Middle frontal gyrus (tissue), 1 donor: ENCODE results near the gene CEP170B.
"Not testable (repeated sequence)": the region's sequence is repeated elsewhere in the genome, so short reads cannot be mapped to it uniquely, and the experiment has no call there.

ENCODE experiments used
- DNase-seq: peaks from one replicate; pipeline ENCODE4 v3.0.0-alpha.2; 2015; ENCODE audit warnings: low spot score; ENCODE audit errors: extremely low spot score

The CEP170B gene

DNA sequence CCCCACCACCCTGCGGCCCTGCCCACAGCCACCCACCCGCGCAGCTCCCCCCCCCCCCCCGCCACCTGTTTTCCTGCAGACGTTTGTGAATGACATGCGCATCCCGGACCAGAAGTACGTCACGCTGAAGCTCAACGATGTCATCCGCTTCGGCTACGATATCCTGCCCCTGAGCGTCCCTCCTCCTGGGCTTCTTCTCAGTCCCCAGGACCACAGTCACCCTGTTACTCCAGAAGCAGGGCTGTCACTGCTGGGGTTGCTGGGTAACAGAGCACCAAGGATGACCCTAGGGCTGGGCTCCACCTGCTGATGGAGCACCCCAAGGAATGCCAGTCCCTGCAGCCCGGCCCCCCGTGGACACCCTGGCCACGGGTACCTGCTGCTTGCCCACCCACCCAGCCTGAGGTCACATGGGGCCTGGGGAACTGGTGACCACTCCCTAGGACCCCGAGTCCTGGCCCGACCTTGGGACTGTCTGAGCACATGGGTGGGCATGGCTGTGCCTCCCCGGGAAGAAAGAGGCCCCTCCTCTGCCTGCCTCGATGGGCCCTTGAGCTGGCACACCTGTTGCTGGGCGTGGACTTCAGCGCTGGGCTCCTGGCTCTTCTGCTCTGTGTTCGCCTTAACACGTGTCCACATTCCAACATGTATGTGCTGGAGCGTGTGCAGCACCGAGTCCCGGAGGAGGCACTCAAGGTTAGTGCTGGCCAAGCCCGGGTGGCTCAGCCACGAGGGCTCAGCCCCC, 12.9 kb downstream of the CEP170B start:
- DNase-seq, result no peak

DNA sequence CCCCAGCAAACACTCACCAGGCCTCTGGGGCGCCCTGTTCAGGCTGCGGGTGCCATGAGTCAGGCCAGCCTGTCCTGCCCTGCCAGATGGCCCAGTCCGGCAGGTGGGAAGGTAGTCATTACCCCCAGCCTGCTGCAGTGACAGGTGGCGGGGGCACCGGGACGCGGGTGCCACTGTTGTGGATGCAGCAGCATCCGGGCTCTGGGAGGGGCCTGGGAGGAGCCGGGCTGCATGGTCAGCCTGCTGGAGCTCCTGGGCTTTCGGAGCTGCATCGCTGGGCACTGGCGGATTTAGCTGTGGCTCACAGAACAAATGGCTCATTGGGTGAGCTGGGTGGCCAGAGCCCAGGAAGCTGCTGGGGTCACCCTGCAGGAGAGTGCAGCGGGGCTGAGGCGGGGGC, 13.5 kb downstream of the CEP170B start:
- no peak for DNase-seq

DNA sequence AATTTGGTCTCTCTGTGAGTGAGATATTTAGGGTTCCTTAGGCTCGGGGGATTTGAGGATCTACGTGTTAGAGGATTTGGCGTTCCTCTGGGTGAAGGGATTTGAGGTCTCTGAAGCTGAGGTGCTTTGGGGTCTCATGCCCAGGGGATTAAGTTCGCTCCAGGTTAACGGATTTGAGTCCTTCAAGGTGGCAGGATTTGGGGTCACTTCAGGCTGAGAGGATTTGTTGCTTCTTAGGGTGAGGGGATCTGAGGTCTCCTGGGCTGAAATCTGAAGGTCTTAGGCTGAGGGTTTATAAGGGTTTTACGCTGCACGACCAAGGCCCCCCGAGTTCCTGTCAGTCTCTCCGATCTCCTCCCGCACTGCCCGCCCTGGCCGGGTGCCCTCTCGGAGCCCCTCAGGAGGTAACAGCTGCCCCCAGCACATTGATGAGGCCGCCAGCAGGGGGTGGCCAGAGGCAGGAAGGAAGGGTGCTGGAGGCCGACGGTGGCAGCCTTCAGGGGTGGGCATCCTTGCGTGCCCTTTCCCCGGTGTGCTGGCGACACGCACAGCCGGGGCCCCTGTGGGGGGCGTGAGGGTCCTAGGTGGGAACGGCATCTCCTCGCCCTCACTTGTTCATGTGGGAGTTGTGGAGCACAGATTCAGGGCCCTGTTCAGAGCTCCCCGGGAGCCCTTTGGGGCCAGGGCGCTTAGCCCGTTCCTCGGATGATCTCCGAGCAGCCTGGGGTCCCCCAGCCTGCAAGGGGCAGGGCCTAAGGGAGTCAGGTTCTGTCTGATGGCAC, 14.3 kb downstream of the CEP170B start:
- no peak for DNase-seq

DNA sequence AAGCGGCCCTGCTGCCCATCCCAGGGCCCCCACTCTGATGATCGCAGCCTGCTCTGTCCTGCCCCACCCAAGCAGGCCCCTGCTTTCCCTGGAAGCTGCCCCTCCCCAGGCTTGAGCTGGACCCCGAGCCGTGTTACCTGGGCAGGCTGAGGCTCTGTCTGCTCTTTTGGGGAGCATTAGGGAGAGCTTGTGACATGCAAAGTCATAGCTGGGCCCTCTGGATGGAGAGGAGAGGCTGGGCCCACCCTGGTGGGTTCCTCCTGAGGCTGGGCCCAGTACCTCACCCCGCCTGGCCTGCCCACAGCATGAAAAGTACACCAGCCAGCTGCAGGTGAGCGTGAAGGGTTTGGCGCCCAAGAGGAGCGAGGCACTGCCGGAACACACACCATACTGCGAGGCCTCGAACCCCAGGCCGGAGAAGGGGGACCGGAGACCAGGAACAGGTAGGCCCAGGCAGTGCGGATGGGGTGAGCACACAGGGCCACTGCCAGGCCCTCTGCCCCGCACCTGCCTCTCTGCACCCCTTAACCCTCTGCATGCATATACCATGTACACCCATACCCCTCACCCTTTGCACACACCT, 15.0 kb downstream of the CEP170B start:
- DNase-seq, result no peak

DNA sequence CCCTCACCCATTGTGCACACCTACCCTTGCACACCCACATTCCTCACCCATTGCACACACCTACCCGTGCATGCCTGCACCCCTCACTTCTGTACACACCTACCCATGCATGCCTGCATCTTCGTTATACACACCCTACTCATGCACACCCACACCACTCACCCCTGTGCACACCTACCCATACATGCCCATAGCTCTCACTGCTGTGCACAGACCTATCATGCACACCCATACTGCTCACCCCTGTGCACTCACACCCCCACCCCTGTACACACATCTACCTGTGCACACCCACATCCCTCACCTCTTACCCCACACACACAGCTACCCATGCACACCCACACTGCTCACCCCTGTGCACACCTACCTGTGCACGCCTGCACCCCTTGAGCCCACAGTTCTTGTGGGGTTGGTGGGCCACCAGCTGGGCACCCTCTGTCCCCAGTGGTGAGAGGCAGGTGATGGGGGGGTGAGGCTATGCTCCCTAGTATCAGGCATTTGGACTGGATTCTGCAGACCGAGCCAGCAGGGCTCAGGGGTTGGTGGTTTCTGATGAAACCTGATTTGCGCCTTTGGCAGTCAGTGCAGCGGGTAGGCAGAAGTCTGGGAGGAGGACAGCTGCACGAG, 15.6 kb downstream of the CEP170B start:
- no peak for DNase-seq

DNA sequence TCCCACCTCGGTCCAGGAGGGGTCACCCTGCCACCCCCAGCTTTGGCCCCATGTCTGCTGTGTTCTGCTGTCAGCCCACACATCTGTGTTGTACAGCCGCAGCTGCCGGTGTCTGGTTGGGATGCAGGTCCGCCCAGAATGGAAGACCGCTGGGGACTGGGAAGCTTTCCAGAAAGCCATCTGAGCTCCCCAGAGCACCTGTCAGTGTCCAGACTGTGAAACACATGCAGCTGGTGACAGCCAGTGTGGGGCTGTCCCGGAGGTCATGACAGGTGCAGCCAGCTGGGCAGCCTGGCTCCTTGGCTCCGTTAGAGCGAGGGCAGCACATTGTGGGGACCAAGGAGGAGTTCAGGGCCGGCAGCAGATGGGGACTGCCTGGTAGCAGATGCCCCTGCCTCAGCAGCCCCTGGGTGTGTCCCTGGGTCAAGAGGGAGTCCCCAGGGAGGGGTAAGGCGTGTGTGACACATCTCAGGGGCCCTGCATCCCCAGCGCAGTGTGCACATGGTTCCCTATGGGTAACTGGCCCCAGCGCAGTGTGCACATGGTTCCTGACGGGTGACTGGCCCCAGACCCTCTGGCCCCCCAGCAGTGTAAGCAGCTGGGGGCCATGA, 16.4 kb downstream of the CEP170B start:
- no peak for DNase-seq

DNA sequence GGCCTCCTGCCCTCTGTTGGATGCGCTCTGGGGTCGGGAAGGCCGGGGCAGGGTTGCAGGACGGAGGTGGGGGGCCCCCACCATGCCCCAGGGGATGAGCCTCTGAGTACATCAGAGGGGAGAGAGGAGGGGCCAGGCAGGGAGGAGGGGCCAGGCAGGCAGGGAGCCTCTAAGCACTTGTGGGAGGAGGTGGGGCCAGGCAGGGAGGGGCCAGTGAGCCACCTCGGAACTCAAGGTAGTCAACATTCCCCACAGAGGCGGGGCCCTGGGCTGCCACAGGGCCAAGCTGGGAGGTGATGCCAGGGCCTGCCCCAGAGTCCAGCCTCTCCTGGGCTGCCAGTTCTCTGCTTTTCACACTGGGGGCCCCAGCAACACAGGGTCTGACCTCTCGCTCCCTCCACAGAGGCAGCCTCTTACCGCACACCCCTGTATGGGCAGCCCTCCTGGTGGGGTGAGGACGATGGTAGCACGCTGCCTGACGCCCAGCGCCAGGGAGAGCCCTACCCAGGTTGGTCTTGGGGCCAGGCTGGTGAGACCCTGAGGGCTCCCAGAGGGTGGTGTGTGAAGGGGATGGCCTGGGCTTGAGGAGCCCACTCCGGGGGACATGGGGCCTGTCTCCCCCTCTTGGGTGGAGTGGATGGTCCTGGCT, 17.4 kb downstream of the CEP170B start:
- no peak for DNase-seq

DNA sequence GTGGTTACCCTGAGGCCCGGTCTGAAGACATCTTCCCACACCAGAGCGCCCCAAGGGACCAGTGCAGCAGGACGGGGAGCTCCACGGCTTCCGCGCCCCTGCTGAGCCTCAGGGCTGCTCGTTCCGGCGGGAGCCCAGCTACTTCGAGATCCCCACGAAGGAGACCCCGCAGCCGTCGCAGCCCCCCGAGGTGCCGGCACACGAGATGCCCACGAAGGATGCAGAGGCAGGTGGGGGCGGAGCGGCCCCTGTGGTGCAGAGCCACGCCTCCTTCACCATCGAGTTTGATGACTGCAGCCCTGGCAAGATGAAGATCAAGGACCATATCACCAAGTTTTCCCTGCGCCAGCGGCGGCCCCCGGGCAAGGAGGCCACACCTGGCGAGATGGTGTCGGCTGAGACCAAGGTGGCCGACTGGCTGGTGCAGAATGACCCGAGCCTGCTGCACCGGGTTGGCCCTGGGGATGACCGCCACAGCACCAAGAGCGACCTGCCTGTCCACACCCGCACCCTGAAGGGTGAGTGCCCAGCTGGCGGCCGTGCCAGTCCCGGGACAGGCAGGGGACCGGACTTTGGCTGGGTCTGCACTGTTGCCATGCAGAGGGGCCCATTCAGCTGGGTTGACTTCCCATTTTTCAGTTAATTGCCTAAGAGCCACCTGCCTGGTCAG, 18.1 kb downstream of the CEP170B start:
- DNase-seq, result no peak

DNA sequence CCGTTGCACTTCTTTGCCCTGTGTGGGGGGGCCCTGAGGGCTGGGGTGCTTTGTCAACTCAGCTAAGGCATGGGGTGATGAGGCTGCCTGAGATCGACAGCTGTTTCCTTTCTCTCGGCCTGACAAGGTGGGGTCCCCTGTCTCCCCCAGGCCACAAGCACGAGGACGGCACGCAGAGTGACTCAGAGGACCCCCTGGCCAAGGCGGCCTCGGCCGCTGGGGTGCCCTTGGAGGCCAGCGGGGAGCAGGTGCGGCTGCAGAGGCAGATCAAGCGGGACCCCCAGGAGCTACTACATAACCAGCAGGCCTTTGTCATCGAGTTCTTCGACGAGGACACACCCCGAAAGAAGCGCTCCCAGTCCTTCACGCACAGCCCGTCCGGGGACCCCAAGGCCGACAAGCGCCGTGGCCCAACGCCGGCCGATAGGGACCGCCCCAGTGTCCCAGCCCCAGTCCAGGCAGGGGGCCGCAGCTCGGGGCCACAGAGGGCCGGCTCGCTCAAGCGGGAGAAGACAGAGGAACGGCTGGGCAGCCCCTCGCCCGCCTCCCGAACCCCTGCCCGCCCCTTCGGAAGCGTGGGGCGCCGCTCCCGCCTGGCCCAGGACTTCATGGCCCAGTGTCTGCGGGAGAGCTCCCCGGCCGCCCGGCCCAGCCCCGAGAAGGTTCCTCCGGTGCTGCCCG, 18.8 kb downstream of the CEP170B start:
- no peak for DNase-seq

DNA sequence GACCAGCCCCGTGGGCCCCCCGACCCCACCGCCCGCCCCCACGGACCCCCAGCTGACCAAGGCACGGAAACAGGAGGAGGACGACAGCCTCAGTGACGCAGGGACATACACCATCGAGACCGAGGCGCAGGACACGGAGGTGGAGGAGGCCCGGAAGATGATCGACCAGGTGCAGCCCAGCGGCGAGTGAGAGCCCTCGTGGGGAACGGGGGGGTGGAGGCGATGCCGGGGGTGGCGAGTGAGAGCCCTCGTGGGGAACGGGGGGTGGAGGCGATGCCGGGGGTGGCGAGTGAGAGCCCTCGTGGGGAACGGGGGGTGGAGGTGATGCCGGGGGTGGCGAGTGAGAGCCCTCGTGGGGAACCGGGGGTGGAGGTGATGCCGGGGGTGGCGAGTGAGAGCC, 19.3 kb downstream of the CEP170B start:
- DNase-seq, result not testable (repeated sequence)

DNA sequence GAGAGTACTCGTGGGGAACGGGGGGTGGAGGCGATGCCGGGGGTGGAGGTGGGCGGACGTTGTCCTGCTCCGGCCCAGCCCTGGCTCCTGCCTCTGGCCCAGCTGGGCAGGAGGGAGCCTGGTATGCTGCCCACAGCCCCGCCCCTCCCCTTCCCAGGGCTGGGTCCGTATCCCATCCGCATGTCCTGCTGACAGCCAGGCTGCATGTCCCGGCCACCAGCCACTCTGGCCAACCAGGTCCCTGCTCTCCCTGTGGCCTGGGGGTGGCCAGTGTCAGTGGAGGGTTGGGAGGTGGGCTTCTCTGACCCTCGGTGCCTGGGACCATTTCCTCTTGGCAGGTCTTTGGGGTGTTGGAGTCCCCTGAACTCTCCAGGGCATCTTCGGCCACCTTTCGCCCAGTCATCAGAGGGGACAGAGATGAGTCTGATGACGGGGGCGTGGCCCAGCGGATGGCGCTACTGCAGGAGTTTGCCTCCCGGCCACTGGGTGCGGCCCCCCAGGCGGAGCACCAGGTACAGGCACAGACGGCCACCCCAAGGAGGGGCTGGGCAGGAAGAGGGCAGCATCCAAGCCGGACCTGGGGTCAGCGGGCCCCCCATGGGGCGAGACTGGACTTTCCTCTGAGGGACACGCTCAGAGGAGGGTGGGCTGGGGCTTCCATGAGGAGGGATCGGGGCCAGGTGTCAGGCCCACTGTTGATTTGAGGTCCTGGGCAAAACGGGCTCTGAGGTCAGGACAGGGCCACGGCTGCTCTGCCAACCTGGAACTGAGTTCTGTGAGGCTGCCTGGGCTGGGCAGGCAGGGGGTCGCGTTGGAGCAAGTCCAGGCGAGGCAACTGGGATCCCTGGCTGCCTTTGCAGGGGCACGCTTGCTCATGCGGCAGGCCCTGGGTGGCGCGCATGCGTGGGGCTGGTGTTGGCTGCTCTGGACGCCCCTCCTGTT, 20.2 kb downstream of the CEP170B start:
- DNase-seq, result no peak

DNA sequence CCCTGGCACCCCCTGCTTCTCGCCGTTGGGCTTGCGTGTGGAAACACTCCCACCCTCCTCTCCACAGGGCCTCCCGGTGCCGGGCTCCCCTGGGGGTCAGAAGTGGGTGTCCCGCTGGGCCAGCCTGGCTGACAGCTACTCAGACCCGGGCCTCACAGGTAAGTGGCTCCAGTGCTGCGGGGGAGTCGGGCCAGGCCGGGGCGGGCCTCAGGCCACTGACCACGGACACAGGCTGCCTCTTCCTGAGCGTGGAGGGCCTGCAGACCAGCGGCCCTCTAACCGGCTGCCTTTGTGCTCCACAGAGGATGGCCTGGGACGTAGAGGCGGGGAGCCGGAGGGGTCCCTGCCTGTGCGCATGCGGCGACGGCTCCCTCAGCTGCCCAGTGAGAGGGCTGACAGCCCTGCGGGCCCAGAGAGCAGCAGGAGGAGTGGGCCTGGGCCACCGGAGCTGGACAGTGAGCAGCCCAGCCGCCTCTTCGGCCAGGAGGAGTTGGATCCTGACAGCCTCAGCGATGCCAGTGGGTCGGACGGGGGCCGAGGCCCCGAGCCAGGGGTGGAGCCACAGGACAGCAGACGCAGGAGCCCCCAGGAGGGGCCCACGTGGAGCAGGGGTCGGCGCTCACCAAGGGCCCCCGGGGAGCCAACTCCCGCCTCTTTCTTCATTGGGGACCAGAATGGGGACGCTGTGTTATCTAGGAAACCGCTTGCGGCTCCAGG, 21.1 kb downstream of the CEP170B start:
- DNase-seq, result no peak

DNA sequence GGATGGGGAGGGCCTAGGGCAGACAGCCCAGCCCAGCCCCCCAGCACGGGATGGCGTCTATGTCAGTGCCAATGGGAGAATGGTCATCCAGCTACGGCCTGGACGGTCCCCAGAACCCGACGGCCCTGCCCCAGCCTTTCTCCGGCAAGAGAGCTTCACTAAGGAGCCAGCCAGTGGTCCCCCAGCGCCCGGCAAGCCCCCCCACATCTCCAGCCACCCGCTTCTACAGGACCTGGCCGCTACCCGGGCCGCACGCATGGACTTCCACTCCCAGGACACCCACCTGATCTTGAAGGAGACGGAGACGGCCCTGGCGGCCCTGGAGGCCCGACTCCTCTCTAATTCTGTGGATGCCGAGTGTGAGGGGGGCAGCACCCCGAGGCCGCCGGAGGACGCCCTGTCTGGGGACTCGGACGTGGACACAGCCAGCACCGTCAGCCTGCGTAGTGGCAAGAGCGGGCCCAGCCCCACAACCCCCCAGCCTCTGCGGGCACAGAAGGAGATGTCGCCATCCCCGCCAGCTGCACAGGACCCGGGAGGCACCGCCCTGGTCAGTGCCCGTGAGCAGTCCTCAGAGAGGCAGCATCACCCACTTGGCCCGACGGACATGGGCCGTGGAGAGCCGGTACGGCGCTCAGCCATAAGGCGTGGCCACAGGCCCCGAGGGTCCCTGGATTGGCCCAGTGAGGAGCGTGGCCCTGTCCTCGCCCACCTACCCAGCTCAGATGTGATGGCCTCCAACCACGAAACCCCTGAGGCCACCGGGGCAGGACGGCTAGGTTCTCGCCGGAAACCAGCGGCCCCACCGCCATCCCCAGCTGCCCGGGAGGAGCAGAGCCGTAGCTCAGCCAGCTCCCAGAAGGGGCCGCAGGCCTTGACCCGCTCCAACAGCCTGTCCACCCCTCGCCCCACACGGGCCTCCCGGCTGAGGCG, 21.9 kb downstream of the CEP170B start:
- DNase-seq, result no peak

DNA sequence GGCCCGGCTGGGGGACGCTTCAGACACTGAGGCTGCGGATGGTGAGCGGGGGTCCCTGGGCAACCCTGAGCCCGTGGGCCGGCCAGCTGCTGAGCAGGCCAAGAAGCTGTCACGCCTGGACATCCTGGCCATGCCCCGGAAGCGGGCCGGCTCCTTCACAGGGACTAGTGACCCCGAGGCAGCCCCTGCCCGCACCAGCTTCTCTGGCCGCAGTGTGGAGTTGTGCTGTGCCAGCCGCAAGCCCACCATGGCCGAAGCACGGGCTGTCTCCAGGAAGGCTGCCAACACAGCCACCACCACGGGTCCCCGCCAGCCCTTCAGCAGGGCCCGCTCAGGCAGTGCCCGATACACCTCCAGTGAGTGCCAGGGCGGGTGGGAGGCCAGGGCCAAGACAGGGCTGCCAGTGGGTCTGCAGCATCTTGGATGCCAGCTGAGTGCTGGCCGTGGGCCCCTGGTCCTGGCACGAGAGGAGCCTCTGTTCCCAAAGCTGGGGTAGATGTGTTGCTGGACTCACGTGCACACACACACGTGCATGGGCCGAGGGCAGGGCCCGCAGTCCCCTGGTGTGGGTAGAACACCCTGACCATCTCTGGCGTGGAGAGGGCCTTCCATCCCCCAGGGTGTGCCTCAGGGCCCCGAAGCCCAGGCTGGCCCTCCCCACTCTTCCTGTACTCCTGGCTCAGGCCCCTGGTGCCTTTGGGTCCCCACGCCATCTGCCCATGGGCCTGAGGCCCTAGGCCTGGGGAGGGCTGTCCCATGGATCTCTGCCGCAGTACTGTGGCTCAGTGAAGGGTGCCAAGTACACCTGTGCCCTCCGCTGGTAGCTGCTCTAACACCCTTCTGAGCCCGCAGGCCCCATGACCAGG, 22.8 kb downstream of the CEP170B start:
- DNase-seq, result no peak

DNA sequence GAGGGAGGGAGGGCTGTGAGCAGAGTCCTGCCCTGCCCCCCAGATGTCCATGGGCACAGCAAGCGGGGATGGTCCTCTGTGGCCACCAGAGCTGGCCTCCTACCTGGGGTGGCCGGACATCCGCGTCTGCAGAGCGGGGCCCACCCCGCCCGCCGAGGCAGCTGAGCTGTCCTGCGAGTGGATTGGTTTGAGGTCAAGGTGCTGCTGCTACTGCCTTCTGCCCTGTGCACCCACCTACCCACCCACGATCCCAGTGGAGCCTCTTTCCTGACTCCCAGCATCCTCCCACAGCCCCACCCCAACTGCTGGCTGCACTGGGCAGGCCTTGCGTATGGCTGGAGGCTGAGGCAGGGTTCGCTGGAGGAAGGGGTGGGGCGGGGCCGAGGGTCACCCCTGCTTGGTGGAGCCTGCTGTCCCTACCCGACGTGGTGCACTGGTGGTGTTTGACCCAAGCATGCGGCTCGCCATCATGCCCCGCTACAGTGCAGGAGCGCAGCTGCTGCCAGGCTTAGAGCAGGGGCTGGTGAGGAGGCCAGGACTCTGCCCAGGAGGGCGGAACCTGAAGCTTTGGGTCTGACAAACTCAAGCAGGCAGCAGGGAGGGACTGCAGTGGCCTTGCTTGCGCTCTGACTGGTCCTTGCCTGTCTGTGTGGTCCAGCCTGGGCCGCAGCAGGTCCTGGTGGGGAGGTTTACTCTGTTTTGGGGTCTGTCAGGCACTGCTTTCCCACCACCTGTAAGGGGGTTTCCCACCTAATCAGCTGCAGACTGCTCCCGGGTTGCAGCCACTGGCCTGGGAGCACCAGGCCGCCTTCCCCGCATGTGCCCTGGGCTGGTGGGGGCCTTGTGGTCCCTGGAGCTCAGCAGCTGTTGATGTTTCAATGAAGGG, 23.7 kb downstream of the CEP170B start:
- DNase-seq, result no peak
